ENCODE results near the gene DGKE.

Gene DGKE

GRCh38 chr17:56894859-56895455, 61.0 kb downstream of the DGKE start:
- no peak for TF ChIP-seq CTCF (IDR thresholded peaks at IDR 0.05; ENCODE audit: insufficient read depth, missing control alignments)
- FAIRE-seq = no peak
- DNase-seq (ENCODE audit: insufficient read length, low spot score) = no peak

- TF ChIP-seq CTCF (IDR thresholded peaks at IDR 0.05; ENCODE audit: insufficient read depth, missing control alignments) = no peak
- no peak for DNase-seq (ENCODE audit: insufficient read length, low spot score)
- no peak for FAIRE-seq
These were observed 62.4 kb downstream of the DGKE start for GRCh38 chr17:56896217-56896967.

- no peak for TF ChIP-seq CTCF (IDR thresholded peaks at IDR 0.05; ENCODE audit: insufficient read depth, missing control alignments)
- DNase-seq (ENCODE audit: insufficient read length, low spot score) (no peak), FAIRE-seq (no peak)
These were observed 63.0 kb downstream of the DGKE start for GRCh38 chr17:56896968-56897359.

GRCh38 chr17:56897646-56898424, 63.9 kb downstream of the DGKE start:
- TF ChIP-seq CTCF (IDR thresholded peaks at IDR 0.05; ENCODE audit: insufficient read depth, missing control alignments) = no peak
- FAIRE-seq (no peak), DNase-seq (ENCODE audit: insufficient read length, low spot score) (no peak)

GRCh38 chr17:56898874-56899273, 64.9 kb downstream of the DGKE start:
- FAIRE-seq = no peak
- no peak for TF ChIP-seq CTCF (IDR thresholded peaks at IDR 0.05; ENCODE audit: insufficient read depth, missing control alignments)
- no peak for DNase-seq (ENCODE audit: insufficient read length, low spot score)

- TF ChIP-seq CTCF (IDR thresholded peaks at IDR 0.05; ENCODE audit: insufficient read depth, missing control alignments) = no peak
- FAIRE-seq (no peak), DNase-seq (ENCODE audit: insufficient read length, low spot score) (no peak)
These were observed 65.5 kb downstream of the DGKE start for GRCh38 chr17:56899403-56899802.
